Mononuclear cell (primary cell): Measurements from ENCODE around the gene KIF9. TPM values are rescaled to one million over a fixed set of nuclear protein-coding genes. Genes with fewer than 3 reads are reported as not detected.
A peak's percentile ranks its signal among the peaks of the same experiment; 100 is the strongest.
"Not testable (repeated sequence)": the region's sequence is repeated elsewhere in the genome, so short reads cannot be mapped to it uniquely, and the experiment has no call there.

ENCODE experiments used
- H3K27me3 ChIP-seq: 2 replicates; pipeline ENCODE4 v1.6.0; 2011; ENCODE audit warnings: low read length, control low read depth; ENCODE audit not compliant: insufficient read depth
- H3K4me1 ChIP-seq: 2 replicates; pipeline ENCODE4 v1.5.1; 2011; ENCODE audit warnings: mild to moderate bottlenecking, low read length, control low read depth; ENCODE audit not compliant: insufficient read depth
- H3K4me3 ChIP-seq: 2 replicates; pipeline ENCODE4 v1.5.1; 2011; ENCODE audit warnings: mild to moderate bottlenecking, low read length, moderate library complexity
- H3K9me3 ChIP-seq: 2 replicates; pipeline ENCODE4 v1.5.1; 2011; ENCODE audit warnings: low read depth, mild to moderate bottlenecking, control low read depth, low read length
- total RNA-seq: library from RNA; depleted of rRNA; stranded (reverse); fragments of >200 nt; gene quantifications from one replicate; pipeline ENCODE4 v1.2.3, GENCODE V29; 2012

Gene KIF9
- 4.7 TPM for total RNA-seq

- H3K4me3 ChIP-seq: peak within 1 kb of the TSS; percentile 84
- H3K9me3 ChIP-seq: no peaks in the 10 kb centered on the region
- peaks cover 52% of the 10 kb centered on the region for H3K4me1 ChIP-seq
These were observed at the start of gene KIF9, which contains the start of gene KLHL18 for GRCh38 chr3:47282424-47283192. TSS of gene KIF9 (minus strand) at chr3:47282799. CDS start at chr3:47277374, 5,425 bp downstream. TSS of gene KLHL18 (plus strand) at chr3:47282944. CDS start at chr3:47282966, 22 bp downstream.

GRCh38 chr3:47324278-47324865 lies 41.8 kb upstream of the KIF9 start:
- Histone ChIP-seq H3K27me3 (no peaks in the 10 kb centered on the region), H3K9me3 (no peaks in the 10 kb centered on the region), H3K4me1 (no peaks in the 10 kb centered on the region), H3K4me3 (no peak overlapping the region)

More at GRCh38 chr3:47282424-47283192, at the start of gene KIF9, which contains the start of gene KLHL18:
- no peaks in the 10 kb centered on the region for H3K27me3 ChIP-seq

- H3K4me1 ChIP-seq: no peaks in the 10 kb centered on the region
- no peak overlapping the region for H3K4me3 ChIP-seq
- no peaks in the 10 kb centered on the region for H3K9me3 ChIP-seq
- no peaks in the 10 kb centered on the region for H3K27me3 ChIP-seq
These were observed 41.1 kb upstream of the KIF9 start for GRCh38 chr3:47323431-47324277.

GRCh38 chr3:47319956-47320355 lies 37.4 kb upstream of the KIF9 start:
- H3K4me1 ChIP-seq: peaks cover 8% of the 10 kb centered on the region
- no peaks in the 10 kb centered on the region for H3K9me3 ChIP-seq
- H3K4me3 ChIP-seq: no peak overlapping the region
- H3K27me3 ChIP-seq: no peaks in the 10 kb centered on the region

- Histone ChIP-seq H3K4me3 (no peak overlapping the region), H3K27me3 (no peaks in the 10 kb centered on the region), H3K9me3 (no peaks in the 10 kb centered on the region), H3K4me1 (peaks cover 18% of the 10 kb centered on the region)
These were observed 36.3 kb upstream of the KIF9 start for GRCh38 chr3:47318916-47319315.

- H3K4me1 ChIP-seq: peaks cover 31% of the 10 kb centered on the region
- not testable (repeated sequence) for H3K27me3 ChIP-seq, H3K9me3 ChIP-seq, H3K4me3 ChIP-seq
These were observed 33.6 kb upstream of the KIF9 start for GRCh38 chr3:47316151-47316550.

GRCh38 chr3:47315069-47315647 lies 32.6 kb upstream of the KIF9 start:
- Histone ChIP-seq H3K4me1 (peaks cover 31% of the 10 kb centered on the region), H3K9me3 (no peaks in the 10 kb centered on the region), H3K27me3 (no peaks in the 10 kb centered on the region), H3K4me3 (no peak overlapping the region)

GRCh38 chr3:47314056-47314764 lies 31.6 kb upstream of the KIF9 start:
- H3K27me3 ChIP-seq: no peaks in the 10 kb centered on the region
- no peaks in the 10 kb centered on the region for H3K9me3 ChIP-seq
- no peak overlapping the region for H3K4me3 ChIP-seq
- peaks cover 31% of the 10 kb centered on the region for H3K4me1 ChIP-seq

- Histone ChIP-seq H3K27me3 (no peaks in the 10 kb centered on the region), H3K9me3 (no peaks in the 10 kb centered on the region), H3K4me1 (peaks cover 31% of the 10 kb centered on the region), H3K4me3 (no peak overlapping the region)
These were observed 30.9 kb upstream of the KIF9 start for GRCh38 chr3:47313341-47314055.

- Histone ChIP-seq H3K27me3 (no peaks in the 10 kb centered on the region), H3K9me3 (no peaks in the 10 kb centered on the region), H3K4me1 (peaks cover 28% of the 10 kb centered on the region), H3K4me3 (no peak overlapping the region)
These were observed 27.8 kb upstream of the KIF9 start for GRCh38 chr3:47310391-47310790.

GRCh38 chr3:47309231-47309630 lies 26.6 kb upstream of the KIF9 start:
- H3K4me3 ChIP-seq, H3K27me3 ChIP-seq, H3K9me3 ChIP-seq: not testable (repeated sequence)
- H3K4me1 ChIP-seq: peaks cover 16% of the 10 kb centered on the region

- Histone ChIP-seq H3K27me3 (no peaks in the 10 kb centered on the region), H3K9me3 (no peaks in the 10 kb centered on the region), H3K4me3 (no peak overlapping the region), H3K4me1 (no peaks in the 10 kb centered on the region)
These were observed 23.4 kb upstream of the KIF9 start for GRCh38 chr3:47306022-47306421.

GRCh38 chr3:47301456-47301855 lies 18.9 kb upstream of the KIF9 start:
- peaks cover 24% of the 10 kb centered on the region for H3K4me1 ChIP-seq
- H3K9me3 ChIP-seq: no peaks in the 10 kb centered on the region
- no peak overlapping the region for H3K4me3 ChIP-seq
- H3K27me3 ChIP-seq: no peaks in the 10 kb centered on the region
